ENCODE measurements around the gene OR6B1.
"Not testable (repeated sequence)": the region's sequence is repeated elsewhere in the genome, so short reads cannot be mapped to it uniquely, and the experiment has no call there.

Gene OR6B1

GRCh38 chr7:144006692-144007042, 6.5 kb downstream of the OR6B1 start:
- no peak for DNase-seq

DNA sequence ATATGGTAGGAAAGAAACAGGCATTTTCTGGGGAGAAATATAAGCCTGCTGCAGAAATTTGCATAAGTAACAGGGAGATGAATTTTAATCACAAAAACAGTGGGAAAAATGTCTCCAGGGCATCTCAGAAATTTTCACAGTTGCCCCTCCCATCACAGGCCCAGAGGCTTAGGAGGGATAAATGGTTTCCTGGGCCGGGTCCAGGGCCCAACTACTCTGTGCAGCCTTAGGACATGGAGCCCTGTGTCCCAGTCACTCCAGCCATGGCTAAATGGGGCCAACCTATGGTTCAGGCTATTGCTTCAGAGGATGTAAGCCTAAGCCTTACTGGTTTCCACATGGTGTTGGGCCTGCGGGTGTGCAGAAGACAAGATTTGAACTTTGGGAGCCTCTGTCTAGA, 9.2 kb downstream of the OR6B1 start:
- DNase-seq: no peak

GRCh38 chr7:144010061-144010460, 9.9 kb downstream of the OR6B1 start:
- DNase-seq: peak; percentile 34

DNA sequence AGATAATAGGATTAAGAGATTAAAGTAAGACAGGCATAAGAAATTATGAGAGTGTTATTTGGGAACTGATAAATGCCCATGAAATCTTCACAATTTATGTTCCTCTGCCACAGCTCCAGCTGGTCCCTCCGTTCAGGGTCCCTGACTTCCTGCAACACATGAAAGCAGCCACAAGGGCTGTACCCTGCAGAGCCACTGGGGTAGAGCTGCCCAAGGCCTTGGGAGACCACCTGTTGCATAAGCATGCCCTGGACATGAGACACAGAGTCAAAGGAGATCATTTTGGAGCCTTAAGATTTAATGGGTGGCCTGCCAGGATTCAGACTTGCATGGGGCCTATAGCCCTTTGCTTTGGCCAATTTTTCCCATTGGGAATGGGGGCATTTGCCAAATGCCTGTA, 10.7 kb downstream of the OR6B1 start:
- DNase-seq: not testable (repeated sequence)

GRCh38 chr7:144011458-144012230, 11.5 kb downstream of the OR6B1 start:
- DNase-seq: no peak

- no peak for DNase-seq
Measured at GRCh38 chr7:144018065-144018464, 17.9 kb downstream of the OR6B1 start.

GRCh38 chr7:144019457-144019856, 19.3 kb downstream of the OR6B1 start:
- peak; percentile 51 for DNase-seq

- DNase-seq: no peak
Measured at GRCh38 chr7:144020340-144020739, 20.2 kb downstream of the OR6B1 start.

GRCh38 chr7:144022169-144022568, 22.0 kb downstream of the OR6B1 start:
- DNase-seq: no peak

DNA sequence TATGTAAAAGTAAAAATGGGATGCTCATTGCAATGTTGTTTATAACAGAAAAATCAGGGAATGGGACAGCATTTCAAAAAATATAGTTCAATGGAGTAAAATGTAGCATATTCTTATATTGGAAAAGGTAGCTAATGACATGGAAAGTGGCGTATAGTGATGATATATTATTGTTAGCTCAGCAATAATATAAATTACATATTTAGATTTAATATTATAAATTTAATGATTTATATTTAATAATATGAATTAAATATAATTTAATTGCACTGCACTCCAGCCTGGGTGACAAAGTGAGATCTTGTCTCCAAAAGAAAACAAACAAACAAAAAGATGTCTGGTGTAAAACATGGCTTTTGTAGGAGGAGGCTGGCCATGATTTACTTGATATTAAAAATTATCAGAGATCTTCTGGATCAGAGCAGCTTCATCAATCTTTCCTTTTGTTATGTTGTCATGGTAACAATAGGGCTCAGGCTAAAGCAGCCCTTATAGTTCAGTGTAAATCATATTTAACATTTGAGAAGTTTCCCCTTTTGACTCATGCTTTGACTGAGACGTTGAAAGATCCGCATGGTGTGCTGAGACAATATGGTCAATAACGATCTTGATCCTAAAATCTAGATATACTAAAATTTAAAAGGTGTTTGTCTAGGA, 23.2 kb downstream of the OR6B1 start:
- DNase-seq: no peak

- DNase-seq: no peak
Measured at GRCh38 chr7:144024213-144024612, 24.1 kb downstream of the OR6B1 start.

DNA sequence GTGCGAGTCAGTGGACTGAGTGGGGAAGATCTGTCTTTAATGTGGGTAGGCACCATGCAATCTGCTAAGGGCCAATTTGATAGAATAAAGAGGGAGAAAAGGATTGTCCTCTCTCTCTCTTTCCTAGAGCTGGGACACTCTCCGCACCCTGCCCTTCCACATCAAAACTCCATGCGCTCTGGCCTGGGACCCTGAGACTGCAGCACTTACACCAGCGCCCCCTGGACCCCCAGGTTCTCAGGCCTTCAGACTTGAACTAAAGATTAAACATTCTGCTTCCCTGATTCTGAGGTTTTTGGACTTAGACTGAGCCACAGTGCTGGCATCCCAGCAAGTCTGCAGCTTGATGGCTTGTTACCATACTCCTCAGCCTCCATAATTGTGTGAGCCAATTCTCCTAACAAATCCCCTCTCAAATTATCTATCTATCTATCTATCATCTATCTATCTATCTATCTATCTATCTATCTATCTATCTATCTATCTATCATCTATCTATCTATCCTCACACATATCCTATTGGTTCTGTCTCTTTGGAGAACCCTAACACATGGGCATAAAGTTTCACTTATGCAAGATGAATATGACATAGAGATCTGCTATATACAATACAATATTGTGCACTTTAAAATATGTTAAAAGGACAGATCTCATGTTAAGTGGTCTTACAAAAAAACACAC, 26.2 kb downstream of the OR6B1 start:
- DNase-seq: no peak

- peak; percentile 47 for DNase-seq
Measured at GRCh38 chr7:144027070-144027469, 26.9 kb downstream of the OR6B1 start.

DNA sequence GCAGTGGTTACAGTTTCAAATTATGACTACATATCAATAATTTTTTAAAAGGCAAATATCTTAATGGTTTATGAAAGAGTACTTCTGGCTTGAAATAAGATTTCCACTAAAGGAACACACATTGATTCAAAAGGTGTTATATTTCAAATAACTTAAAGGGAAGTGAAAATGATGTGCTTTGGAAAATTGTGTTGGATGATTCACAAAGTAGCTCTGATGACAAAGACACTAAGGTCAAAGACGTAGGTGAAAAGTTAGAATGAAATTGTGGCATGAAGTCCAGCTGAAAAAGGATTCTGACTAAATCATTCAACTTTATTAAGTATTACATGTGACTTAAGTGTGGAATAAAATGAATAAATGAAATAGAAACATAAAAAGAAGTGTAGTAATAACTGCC, 27.9 kb downstream of the OR6B1 start:
- DNase-seq: no peak

- DNase-seq: no peak
Measured at GRCh38 chr7:144028547-144028946, 28.4 kb downstream of the OR6B1 start.

GRCh38 chr7:144032516-144032915, 32.4 kb downstream of the OR6B1 start:
- DNase-seq: no peak

- no peak for DNase-seq
Measured at GRCh38 chr7:144032985-144033709, 33.0 kb downstream of the OR6B1 start.

DNA sequence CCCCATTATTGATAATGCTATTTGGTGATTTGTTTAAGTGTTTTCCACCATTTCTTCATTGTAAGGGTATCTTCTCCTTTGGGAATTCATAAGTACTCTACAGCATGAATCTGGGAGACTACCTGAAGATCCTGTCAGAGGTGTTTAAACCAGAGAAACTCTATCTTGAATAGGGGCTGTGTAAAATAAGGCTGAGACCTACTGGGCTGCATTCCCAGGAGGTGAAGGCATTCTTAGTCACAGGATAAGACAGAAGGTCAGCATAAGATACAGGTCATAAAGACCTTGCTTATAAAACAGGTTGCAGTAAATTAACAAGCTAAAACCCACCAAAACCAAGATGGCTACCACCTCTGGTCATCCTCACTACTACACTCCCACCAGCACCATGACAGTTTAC, 35.3 kb downstream of the OR6B1 start:
- DNase-seq: no peak

DNA sequence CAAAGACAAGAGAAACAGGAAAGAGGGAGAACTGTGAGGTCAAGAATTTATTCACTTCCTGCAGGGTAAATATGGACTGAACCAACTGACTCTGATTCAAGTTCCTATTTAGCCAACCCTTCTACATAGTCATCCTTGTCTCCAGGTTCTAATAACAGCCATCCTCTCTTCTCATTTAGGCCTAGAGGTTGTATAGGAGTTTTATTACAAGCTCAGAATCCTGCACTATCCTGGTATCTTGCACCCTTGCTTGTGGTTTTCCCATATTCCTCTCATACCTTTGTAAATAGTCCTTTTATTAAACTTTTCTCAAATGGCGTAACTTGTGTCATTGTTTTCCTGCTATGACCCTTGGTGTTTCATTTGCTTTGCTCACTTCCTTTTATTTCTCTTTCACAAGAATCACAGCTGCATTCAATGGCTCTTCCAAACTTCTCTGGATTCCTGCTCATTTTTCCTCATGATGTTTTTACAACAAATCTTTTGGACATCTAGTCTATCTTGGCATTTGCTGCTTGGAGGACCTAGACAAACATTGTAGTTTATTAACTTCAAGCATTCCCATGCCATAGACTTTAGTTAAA, 36.3 kb downstream of the OR6B1 start:
- DNase-seq: no peak

GRCh38 chr7:144037414-144038035, 37.4 kb downstream of the OR6B1 start:
- no peak for DNase-seq

GRCh38 chr7:144038887-144039286, 38.8 kb downstream of the OR6B1 start:
- DNase-seq: no peak

GRCh38 chr7:144048648-144049047, 48.5 kb downstream of the OR6B1 start, which contains the start of gene OR2A5:
OR2A5 (plus strand) TSS chr7:144048948; CDS start chr7:144050402, 1,454 bp downstream.
- no peak for DNase-seq
